GM12891 (cell line): ENCODE measurements around the gene CERK.

Experiments used
- POLR2A ChIP-seq: IDR thresholded peaks from 2 replicates; pipeline ENCODE4 v1.6.1; 2011; ENCODE audit warnings: low read depth, low read length, control low read depth
- POLR2AphosphoS5 ChIP-seq: IDR thresholded peaks from 2 replicates; pipeline ENCODE4 v1.6.1; 2011; ENCODE audit warnings: low read depth, low read length, control low read depth
- POU2F2 ChIP-seq: IDR thresholded peaks from 2 replicates; pipeline ENCODE4 v1.6.1; 2011; ENCODE audit warnings: low read depth, mild to moderate bottlenecking, control low read depth, low read length, moderate library complexity
- SPI1 ChIP-seq: IDR thresholded peaks from 2 replicates; pipeline ENCODE4 v1.6.1; 2011; ENCODE audit warnings: low read depth, low read length, control low read depth

DNA sequence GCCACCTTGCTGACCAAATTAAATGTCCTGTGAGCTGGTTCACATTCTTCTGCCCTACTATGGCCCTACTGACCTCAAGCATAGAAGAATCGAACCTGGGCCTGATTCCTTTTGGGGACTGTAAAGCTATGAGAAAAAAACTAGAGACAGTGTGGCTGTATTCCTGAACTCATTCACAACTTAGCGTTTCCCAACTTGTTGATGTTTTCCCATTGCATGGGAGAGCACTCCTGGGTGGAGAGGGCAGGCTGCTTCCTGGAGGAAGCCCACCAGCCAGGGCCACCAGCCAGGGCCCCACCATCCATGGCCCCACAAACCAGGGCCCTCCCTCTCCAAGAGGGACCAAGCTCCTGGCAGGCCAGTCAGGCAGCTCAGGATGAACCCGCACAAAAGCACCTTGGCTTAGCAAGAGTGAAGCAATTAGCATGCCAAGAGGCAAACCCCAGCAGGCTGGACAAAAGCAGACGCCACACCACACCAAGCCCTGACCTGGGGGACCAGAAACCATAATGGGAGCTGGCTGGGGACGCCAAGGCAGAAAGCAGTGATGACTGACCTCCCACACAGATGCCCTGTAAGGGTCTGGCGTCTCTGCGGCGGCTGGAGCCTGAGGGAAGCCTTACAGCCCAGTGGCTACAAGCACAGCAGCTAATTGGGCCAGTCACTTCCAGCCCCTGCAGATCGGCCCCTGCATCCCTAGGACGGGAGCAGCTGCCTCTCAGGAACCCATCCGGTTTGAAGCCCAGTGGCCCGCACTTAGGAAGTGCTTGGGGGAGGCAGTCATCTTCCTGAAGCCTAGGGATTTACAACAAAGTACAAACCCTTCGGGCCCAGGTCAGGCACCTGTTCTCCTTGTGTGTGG, 2.1 kb downstream of the CERK start:
- TF ChIP-seq POLR2AphosphoS5 (no peak), POLR2A (no peak), POU2F2 (no peak), SPI1 (no peak)
